Upper lobe of left lung (tissue), 6 donors: ENCODE data around the gene VSTM2L. TPM values are rescaled to one million over a fixed set of nuclear protein-coding genes. Genes with fewer than 3 reads are reported as not detected.

Source experiments
- ATAC-seq, 2 donors: fragments of 200-7000 bp; cut with Tn5 transposase; one replicate each; pipeline ENCODE4 v1.9.1; 2022; ENCODE audit warnings: mild to moderate bottlenecking in 2 of 2, moderate library complexity in 2 of 2; ENCODE audit not compliant: low FRiP score in 2 of 2
- DNase-seq, 2 donors: peaks; one replicate each; pipeline ENCODE4 v3.0.0-alpha.2; 2019 to 2020
- H3K27ac ChIP-seq, 4 donors: fragments of 200-600 bp; sonication (generic); one replicate each; pipeline ENCODE4 v1.5.1; 2016 to 2019
- H3K27me3 ChIP-seq, 4 donors: fragments of 200-600 bp; sonication (generic); one replicate each; pipeline ENCODE4 v1.5.1; 2017 to 2019
- H3K36me3 ChIP-seq, 4 donors: fragments of 200-600 bp; sonication (generic); one replicate each; pipeline ENCODE4 v1.5.1; 2016 to 2019
- H3K4me1 ChIP-seq, 4 donors: fragments of 200-600 bp; sonication (generic); one replicate each; pipeline ENCODE4 v1.5.1; 2018 to 2019
- H3K4me3 ChIP-seq, 4 donors: fragments of 200-600 bp; sonication (generic); one replicate each; pipeline ENCODE4 v1.5.1; 2017 to 2019; ENCODE audit warnings: mild to moderate bottlenecking in 2 of 4, moderate library complexity in 1 of 4
- H3K9me3 ChIP-seq, 4 donors: fragments of 200-600 bp; sonication (generic); one replicate each; pipeline ENCODE4 v1.5.1; 2018 to 2019
- EP300 ChIP-seq, 4 donors: sonication (generic); formaldehyde crosslinking; IDR thresholded peaks; one replicate each; pipeline ENCODE4 v1.5.1; 2017; ENCODE audit warnings: antibody characterized with exemption in 4 of 4, control low read depth in 2 of 4
- POLR2A ChIP-seq, 4 donors: fragments of 450-650 bp; IDR thresholded peaks; one replicate each; pipeline ENCODE4 v1.5.1; 2016 to 2017; ENCODE audit warnings: antibody characterized with exemption in 4 of 4, mild to moderate bottlenecking in 2 of 4
- POLR2AphosphoS5 ChIP-seq, 2 donors: sonication (generic); formaldehyde crosslinking; IDR thresholded peaks; one replicate each; pipeline ENCODE4 v1.5.1; 2017; ENCODE audit warnings: antibody characterized with exemption in 2 of 2
- WGBS, 2 donors: methylation state at CpG; one replicate each; pipeline ENCODE4 v1.1.5; 2017 to 2018; 5-methylcytosine and 5-hydroxymethylcytosine counted together
- total RNA-seq, 6 donors: library from RNA; depleted of rRNA in 4 of 6; stranded (reverse); fragments of >200 nt in 4 of 6; gene quantifications; one replicate each; pipeline versions ENCODE4 v1.1.0 to v1.2.1, GENCODE V29; 2016 to 2021
- TF ChIP-seq, protein P1 (sequence below), 6 experiments: fragments of 450-650 bp in 4 of 6; fragments of 200-600 bp in 2 of 6; sonication (generic) in 2 of 6; IDR thresholded peaks; one replicate each; pipeline ENCODE4 v1.5.1; 2016 to 2019; ENCODE audit warnings: antibody characterized with exemption in 6 of 6
- donor health status: DM: no; HTN: no; CAD: no; lungs with moderate emphysema.
- donor health status: DM: no; HTN: yes; CAD: no; lungs with severe emphysema.

The VSTM2L gene
- total RNA-seq, 6 donors from 2014 or later: 1.0 to 47.2 (median 24.8) TPM

DNA sequence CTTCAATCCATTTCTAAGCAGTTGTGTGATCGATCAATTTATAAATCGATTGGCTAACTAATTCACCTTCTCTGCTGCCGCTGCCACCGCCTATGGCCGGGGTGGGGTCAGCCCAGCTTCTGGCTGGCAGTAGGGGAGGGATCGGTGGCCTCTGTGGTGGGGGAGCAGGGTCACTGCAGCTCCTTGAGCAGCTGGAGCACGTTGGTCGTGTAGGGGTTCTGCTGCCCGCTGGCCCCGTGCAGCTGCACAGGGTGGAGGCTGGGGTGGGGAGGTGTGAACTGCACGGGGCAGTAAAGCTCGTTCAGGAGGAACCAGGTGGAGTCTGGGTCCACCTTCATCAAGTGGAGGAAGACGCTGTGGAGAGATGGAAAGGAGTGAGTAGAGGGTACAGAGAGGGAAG is 80.4 kb downstream of the VSTM2L start:
- peaks cover 0 to 33% (median 13%) of the 10 kb centered on the region in 4 donors for H3K36me3 ChIP-seq
- H3K4me1 ChIP-seq: peaks cover 15 to 28% (median 21%) of the 10 kb centered on the region in 4 donors
- WGBS, 2 donors: 88 to 94% methylated on average over 12 to 13 of the region's 13 CpGs
- TF ChIP-seq POLR2A (IDR thresholded peaks at IDR 0.05) (no peak), POLR2AphosphoS5 (IDR thresholded peaks at IDR 0.05) (no peak), EP300 (IDR thresholded peaks at IDR 0.05) (no peak)
- TF ChIP-seq, protein P1, sequence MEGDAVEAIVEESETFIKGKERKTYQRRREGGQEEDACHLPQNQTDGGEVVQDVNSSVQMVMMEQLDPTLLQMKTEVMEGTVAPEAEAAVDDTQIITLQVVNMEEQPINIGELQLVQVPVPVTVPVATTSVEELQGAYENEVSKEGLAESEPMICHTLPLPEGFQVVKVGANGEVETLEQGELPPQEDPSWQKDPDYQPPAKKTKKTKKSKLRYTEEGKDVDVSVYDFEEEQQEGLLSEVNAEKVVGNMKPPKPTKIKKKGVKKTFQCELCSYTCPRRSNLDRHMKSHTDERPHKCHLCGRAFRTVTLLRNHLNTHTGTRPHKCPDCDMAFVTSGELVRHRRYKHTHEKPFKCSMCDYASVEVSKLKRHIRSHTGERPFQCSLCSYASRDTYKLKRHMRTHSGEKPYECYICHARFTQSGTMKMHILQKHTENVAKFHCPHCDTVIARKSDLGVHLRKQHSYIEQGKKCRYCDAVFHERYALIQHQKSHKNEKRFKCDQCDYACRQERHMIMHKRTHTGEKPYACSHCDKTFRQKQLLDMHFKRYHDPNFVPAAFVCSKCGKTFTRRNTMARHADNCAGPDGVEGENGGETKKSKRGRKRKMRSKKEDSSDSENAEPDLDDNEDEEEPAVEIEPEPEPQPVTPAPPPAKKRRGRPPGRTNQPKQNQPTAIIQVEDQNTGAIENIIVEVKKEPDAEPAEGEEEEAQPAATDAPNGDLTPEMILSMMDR (IDR thresholded peaks at IDR 0.05): no peak
- H3K4me3 ChIP-seq: no peak overlapping the region
- ATAC-seq (no peak), DNase-seq (peak in 1 of 2 donors; percentile 46)
- H3K27ac ChIP-seq: peak overlapping the region in 1 of 4 donors; percentile 14
- no peaks in the 10 kb centered on the region for H3K9me3 ChIP-seq
- H3K27me3 ChIP-seq: no peaks in the 10 kb centered on the region

DNA sequence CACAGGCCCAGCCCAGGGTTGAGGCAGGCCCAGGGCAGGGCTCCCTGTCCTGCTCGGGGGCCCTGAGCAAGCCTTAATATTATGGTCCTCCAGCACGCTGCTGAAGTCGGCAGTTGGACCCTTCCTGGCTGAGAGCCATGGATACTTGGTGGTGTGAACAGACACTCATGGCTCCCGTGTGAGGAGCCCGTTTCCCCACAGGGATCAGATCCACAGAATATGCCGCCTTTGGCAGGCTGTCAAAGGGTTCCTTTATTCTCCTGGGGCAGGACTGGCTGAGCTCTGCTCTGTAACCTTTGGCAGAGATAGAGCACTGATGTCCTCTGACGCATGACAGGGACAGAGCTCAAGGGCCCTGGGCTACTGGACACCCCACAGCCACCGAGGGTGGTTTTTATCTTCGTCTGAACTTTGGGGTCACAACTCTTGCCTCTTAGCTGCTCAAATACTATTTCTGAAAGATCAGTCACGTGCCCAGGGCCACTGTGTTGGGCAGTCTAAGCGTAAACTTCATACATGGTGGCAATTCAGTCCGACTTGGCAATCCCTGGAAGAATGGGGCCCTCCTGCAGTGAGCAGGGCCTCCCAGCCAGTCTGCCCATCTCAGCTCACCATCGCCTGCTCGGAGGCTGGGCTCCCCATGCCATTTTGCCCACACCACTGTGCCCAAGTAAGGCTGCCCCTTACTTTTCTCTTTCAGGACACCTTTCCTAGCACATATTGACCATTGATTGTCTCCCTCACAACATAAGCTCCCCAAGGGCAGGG is 81.3 kb downstream of the VSTM2L start:
- H3K27me3 ChIP-seq: no peaks in the 10 kb centered on the region
- no peaks in the 10 kb centered on the region for H3K9me3 ChIP-seq
- H3K4me3 ChIP-seq: no peak overlapping the region
- peaks cover 0 to 37% (median 13%) of the 10 kb centered on the region in 4 donors for H3K36me3 ChIP-seq
- ATAC-seq: no peak
- peaks cover 21 to 37% (median 26%) of the 10 kb centered on the region in 4 donors for H3K4me1 ChIP-seq
- 78 to 82% methylated on average over 10 to 14 of the region's 14 CpGs for WGBS, 2 donors
- peak overlapping the region in 1 of 4 donors; percentile 14 for H3K27ac ChIP-seq
- no peak for DNase-seq
- no peak for TF ChIP-seq POLR2A (IDR thresholded peaks at IDR 0.05)
- TF ChIP-seq, protein P1 (IDR thresholded peaks at IDR 0.05): no peak
- TF ChIP-seq EP300 (IDR thresholded peaks at IDR 0.05): no peak
- no peak for TF ChIP-seq POLR2AphosphoS5 (IDR thresholded peaks at IDR 0.05)

GRCh38 chr20:37986044-37986858 is 83.3 kb downstream of the VSTM2L start:
- Histone ChIP-seq H3K27ac (peak overlapping the region; percentile 58 to 82 (median 74)), H3K9me3 (no peaks in the 10 kb centered on the region), H3K4me1 (peaks cover 38 to 57% (median 46%) of the 10 kb centered on the region in 4 donors), H3K27me3 (no peaks in the 10 kb centered on the region), H3K4me3 (no peak overlapping the region), H3K36me3 (peaks cover 0 to 30% (median 13%) of the 10 kb centered on the region in 4 donors)
- WGBS, 2 donors: 74 to 76% methylated on average over 9 of the region's 9 CpGs
- ATAC-seq (no peak), DNase-seq (no peak)
- TF ChIP-seq EP300 (IDR thresholded peaks at IDR 0.05) (no peak), POLR2A (IDR thresholded peaks at IDR 0.05) (no peak)

- no peaks in the 10 kb centered on the region for H3K27me3 ChIP-seq
- peak overlapping the region; percentile 58 to 82 (median 74) for H3K27ac ChIP-seq
- no peaks in the 10 kb centered on the region for H3K9me3 ChIP-seq
- H3K4me3 ChIP-seq: no peak overlapping the region
- 46 to 59% methylated on average over 9 of the region's 9 CpGs for WGBS, 2 donors
- peak in 1 of 4 donors; percentile 2 for TF ChIP-seq EP300 (IDR thresholded peaks at IDR 0.05)
- peak in 1 of 2 donors; percentile 56 for TF ChIP-seq POLR2AphosphoS5 (IDR thresholded peaks at IDR 0.05)
- TF ChIP-seq, protein P1 (IDR thresholded peaks at IDR 0.05): no peak
- TF ChIP-seq POLR2A (IDR thresholded peaks at IDR 0.05): peak in 1 of 4 donors; percentile 32
- DNase-seq: peak in 1 of 2 donors; percentile 85
- peaks cover 0 to 22% (median 11%) of the 10 kb centered on the region in 4 donors for H3K36me3 ChIP-seq
- H3K4me1 ChIP-seq: peaks cover 46 to 65% (median 54%) of the 10 kb centered on the region in 4 donors
- peak; percentile 41 to 78 for ATAC-seq
These were observed 84.1 kb downstream of the VSTM2L start for GRCh38 chr20:37986873-37987601.
